K562 (cell line): ENCODE measurements around the gene CREB3L1. TPM values are rescaled to one million over a fixed set of nuclear protein-coding genes. Genes with fewer than 3 reads are reported as not detected.

Experiments
- CHD2 ChIP-seq: IDR thresholded peaks from 2 replicates; pipeline ENCODE4 v1.6.1; 2011; ENCODE audit warnings: low read depth, low read length
- CREB5 ChIP-seq: fragments of 250-450 bp; sonication (Bioruptor Pico); IDR thresholded peaks from 2 replicates; pipeline ENCODE4 v1.5.0; 2020; ENCODE audit warnings: mild to moderate bottlenecking
- ERF ChIP-seq: fragments of 450-650 bp; formaldehyde crosslinking; IDR thresholded peaks from 2 replicates; pipeline ENCODE4 v1.4.0; 2020; ENCODE audit warnings: mild to moderate bottlenecking, mixed read lengths
- JUNB ChIP-seq: fragments of 450-650 bp; formaldehyde crosslinking; conservative IDR thresholded peaks from 2 replicates; pipeline ENCODE4 v1.4.0; 2020; ENCODE audit warnings: mild to moderate bottlenecking
- LEF1 ChIP-seq: fragments of 450-650 bp; IDR thresholded peaks from 2 replicates; pipeline ENCODE4 v1.6.1; 2016; ENCODE audit warnings: mild to moderate bottlenecking
- MLLT1 ChIP-seq, 2 experiments: fragments of 450-650 bp; IDR thresholded peaks; 2 replicates each; pipeline ENCODE4 v1.6.1; 2016
- NCOA2 ChIP-seq, 2 experiments: fragments of 450-650 bp; IDR thresholded peaks; 2 replicates each; pipeline ENCODE4 v1.6.1; 2018; ENCODE audit warnings: mild to moderate bottlenecking in 2 of 2, moderate library complexity in 1 of 2; ENCODE audit not compliant: partially characterized antibody in 2 of 2
- NEUROD1 ChIP-seq: fragments of 150-350 bp; IDR thresholded peaks from 2 replicates; pipeline ENCODE4 v1.6.1; 2014; ENCODE audit warnings: borderline replicate concordance, low read length, low read depth; ENCODE audit not compliant: partially characterized antibody
- NR4A1 ChIP-seq, 2 experiments: fragments of 250-450 bp in 1 of 2; fragments of 450-650 bp in 1 of 2; sonication (Bioruptor Pico) in 1 of 2; IDR thresholded peaks; 2 replicates each; pipeline versions ENCODE4 v1.4.0 to v1.6.1; 2016 to 2020; ENCODE audit warnings: mild to moderate bottlenecking in 2 of 2, missing compliant biosample characterization in 1 of 2, missing genetic modification characterization in 1 of 2, moderate library complexity in 1 of 2
- REST ChIP-seq, 2 experiments: fragments of 450-650 bp; formaldehyde crosslinking in 1 of 2; IDR thresholded peaks; 2 replicates each; pipeline versions ENCODE4 v1.4.0 to v1.6.1; 2014 to 2020; ENCODE audit warnings: mild to moderate bottlenecking in 2 of 2, borderline replicate concordance in 1 of 2, low read depth in 1 of 2
- ZNF217 ChIP-seq: sonication (generic); formaldehyde crosslinking; IDR thresholded peaks from 2 replicates; pipeline ENCODE4 v1.8.0; 2022; ENCODE audit warnings: mild to moderate bottlenecking, missing genetic modification reagents
- ZNF740 ChIP-seq, 3 experiments: fragments of 200-800 bp in 1 of 3; sonication (Bioruptor generic) in 1 of 3; sonication (generic) in 1 of 3; formaldehyde crosslinking in 1 of 3; IDR thresholded peaks; 2 replicates each; pipeline versions ENCODE4 v1.6.1 to v1.8.0; 2016 to 2022; ENCODE audit warnings: mild to moderate bottlenecking in 2 of 3, missing compliant biosample characterization in 2 of 3, missing genetic modification characterization in 2 of 3, missing genetic modification reagents in 1 of 3
- polyA plus RNA-seq, 8 experiments: library from polyadenylated mRNA; depleted of rRNA in 4 of 8; stranded (reverse) in 5 of 8; unstranded in 3 of 8; fragments of >200 nt; fragmentation: Nextera tagmentation in 2 of 8; fragmentation: Illumina TruSeq in 1 of 8; extraction: Ambion mirVana in 2 of 8; extraction: Trizol in 1 of 8; gene quantifications; 2 replicates each; pipeline versions ENCODE4 v1.2.1 to v1.2.3, GENCODE V29; 2011 to 2014; ENCODE audit warnings: inconsistent platforms in 1 of 8, missing spikeins in 1 of 8
- total RNA-seq, 7 experiments: library from RNA; depleted of rRNA in 6 of 7; stranded (reverse); fragments of >200 nt in 6 of 7; fragmentation: Illumina TruSeq in 2 of 7; extraction: Trizol in 2 of 7; gene quantifications; 2 replicates each; pipeline versions ENCODE4 v1.2.1 to v1.2.3, GENCODE V29; 2011 to 2021; ENCODE audit warnings: low replicate concordance in 1 of 7

Gene CREB3L1
- total and polyA plus RNA-seq, 9 of the 15 experiments (the other 6 are each of a cell fraction or from before 2014, with no cell fraction given), result 1.2 to 27.6 (median 3.7) TPM

GRCh38 chr11:46296528-46297448 is 19.3 kb downstream of the CREB3L1 start (continued):
- TF ChIP-seq REST (IDR thresholded peaks at IDR 0.05; ENCODE audit: borderline replicate concordance) (peak; percentile 83), REST (CRISPR knock-in tag; IDR thresholded peaks at IDR 0.05; ENCODE audit: low read depth) (0 out of 2 replicates have a peak, but pooled peaks have one; percentile 33), CREB5 (CRISPR knock-in tag) (no peak), NCOA2 (IDR thresholded peaks at IDR 0.05; ENCODE audit: partially characterized antibody in 2 of 2) (no peak), LEF1 (peak; percentile 87), NEUROD1 (peak; percentile 87), NR4A1 (CRISPR knock-in tag; IDR thresholded peaks at IDR 0.05) (no peak), NR4A1 (tag; IDR thresholded peaks at IDR 0.05) (no peak), ERF (CRISPR knock-in tag) (no peak), CHD2 (0 out of 2 replicates have a peak, but pooled peaks have one; percentile 11), MLLT1 (IDR thresholded peaks at IDR 0.05) (0 out of 4 replicates have a peak, but pooled peaks of 1 of the 2 experiments have one; percentile 28), ZNF217 (CRISPR knock-in tag) (no peak), JUNB (CRISPR knock-in tag) (no peak), ZNF740 (CRISPR knock-in tag; IDR thresholded peaks at IDR 0.05) (no peak), ZNF740 (tag; IDR thresholded peaks at IDR 0.05) (peak in 1 of 2 experiments; percentile 13; a peak in 1 of 4 replicates)
